HS-27A (cell line): ENCODE results near the gene SENP8.
"Not testable (repeated sequence)": the region's sequence is repeated elsewhere in the genome, so short reads cannot be mapped to it uniquely, and the experiment has no call there.

ENCODE experiments used
- DNase-seq: peaks from one replicate; pipeline ENCODE4 v3.0.0-alpha.2; 2012; ENCODE audit warnings: low read depth, missing footprints

The SENP8 gene

DNA sequence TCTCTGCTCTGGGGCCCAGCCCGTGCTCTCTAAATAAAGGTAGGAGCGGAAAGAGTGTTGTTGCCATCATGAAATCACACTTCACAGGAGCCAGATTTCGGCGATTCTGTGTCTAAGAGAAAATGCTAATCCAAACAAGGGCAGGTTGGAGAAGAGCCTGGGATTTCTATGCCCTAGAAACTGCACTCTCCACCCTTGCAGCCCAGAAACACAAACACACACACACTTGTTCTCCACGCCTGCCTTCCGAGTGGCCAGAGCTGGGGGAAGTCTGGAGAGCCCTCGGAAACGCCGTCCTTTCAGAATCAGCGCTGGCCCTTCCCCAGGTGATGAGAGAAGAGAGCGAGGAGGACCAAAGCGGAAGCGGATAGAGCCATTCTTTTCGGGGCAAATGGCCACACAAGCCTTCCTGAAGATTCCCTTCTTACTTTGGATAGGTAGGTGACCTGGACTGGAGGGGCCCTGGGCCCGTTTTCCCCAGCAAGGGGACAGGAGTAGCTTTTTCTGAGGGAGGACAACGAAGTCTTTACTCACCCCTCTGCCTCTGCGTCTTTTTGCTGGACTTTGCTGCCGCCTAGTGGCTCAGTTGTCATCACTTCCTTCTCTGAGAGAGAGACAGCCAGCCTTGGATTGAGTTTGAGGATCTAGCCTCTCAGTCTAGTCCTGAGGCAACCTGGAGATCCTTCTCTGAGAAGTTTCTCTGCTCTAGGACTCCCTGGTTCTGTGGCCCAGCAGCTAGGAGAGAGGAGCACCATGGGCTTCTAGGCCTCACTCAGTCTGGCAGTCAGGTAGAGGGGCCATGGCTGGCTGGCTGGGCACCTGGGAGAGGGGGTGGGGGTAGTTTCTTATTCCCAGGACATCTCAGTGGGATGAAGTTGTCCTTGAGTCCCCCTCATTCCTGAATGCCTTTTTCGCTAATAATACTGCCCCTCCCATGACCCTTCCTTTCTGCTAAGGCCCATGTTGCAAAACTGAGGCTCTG lies 37.7 kb downstream of the SENP8 start:
- DNase-seq = peak; percentile 73

DNA sequence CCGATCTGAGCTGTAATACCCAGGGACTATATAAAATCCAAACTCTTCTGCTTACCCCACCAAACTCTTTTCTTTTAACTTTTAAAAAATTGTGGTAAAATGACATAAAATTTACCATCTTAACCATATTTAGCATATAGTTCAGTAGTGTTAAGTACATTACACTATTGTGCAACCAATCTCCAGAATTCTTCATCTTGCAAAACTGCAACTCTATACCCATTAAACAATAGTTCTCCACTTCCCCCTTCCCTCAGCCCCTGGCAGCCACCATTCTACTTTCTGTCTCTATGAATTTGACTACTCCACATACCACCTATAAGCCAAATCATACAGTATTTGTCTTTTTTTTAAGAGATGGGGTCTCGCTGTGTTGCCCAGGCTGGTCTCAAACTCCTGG lies 38.7 kb downstream of the SENP8 start:
- DNase-seq = no peak

DNA sequence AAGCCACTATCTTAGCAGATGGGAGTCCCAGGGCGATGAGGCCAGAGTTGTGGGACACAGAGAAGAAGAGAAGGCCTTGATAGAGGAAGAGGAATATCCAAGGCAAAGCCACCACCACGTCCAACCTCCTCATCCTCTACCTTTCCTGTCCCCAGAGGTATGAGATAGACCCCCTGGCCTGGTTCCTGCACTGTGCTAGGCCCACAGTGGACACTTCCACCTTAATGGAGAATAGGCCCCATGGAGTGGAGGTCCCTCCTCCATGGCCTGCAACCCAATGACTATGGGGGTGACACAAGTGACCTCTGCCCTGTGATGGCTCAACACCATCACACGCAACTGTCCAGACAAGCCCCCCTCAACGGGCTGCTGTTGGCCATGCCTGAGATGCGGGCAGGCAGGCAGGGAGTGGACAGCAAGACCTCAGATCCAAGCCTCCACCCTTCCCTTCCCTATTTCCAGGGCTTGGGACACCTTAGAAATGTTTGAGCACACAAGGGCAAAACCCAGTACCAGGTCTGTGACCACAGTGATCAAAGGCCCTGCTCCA lies 42.6 kb downstream of the SENP8 start:
- DNase-seq = no peak

DNA sequence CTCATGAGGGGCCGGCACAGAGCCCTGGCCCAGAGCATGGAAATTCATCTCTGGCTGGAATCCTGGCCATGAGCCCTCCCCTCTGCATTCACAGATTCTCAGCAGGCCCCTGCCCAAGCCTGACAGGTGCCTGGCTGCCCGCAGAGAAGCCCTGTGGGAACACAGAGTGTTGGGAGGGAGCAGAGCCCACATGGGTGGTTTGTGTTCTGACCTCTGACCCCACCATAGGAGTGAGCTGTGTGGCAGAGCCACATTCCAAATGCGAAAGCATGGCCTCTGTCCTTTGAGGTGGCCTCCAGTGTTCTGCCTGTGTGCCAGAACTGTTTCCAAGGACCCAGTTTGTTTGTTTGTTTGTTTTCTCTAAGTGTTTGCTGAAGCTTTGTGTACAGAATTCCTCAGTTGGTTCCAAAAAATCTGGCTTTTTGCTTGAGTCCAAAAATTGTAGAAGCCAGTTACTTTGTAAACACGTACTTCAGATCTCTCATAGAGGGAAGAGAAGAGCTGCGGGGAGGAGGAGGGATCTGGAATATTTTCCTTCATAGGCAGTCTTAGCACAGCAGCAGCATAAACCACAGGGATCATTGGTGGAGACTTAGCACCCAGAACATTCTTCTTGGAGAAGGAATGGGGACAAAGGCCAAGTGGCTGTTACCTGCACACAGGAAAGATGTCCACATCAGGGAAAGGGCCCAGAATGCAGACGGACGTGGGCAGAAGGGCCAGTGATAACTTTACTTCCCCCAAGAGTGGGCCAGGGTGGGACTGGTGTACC lies 43.3 kb downstream of the SENP8 start:
- DNase-seq = no peak

DNA sequence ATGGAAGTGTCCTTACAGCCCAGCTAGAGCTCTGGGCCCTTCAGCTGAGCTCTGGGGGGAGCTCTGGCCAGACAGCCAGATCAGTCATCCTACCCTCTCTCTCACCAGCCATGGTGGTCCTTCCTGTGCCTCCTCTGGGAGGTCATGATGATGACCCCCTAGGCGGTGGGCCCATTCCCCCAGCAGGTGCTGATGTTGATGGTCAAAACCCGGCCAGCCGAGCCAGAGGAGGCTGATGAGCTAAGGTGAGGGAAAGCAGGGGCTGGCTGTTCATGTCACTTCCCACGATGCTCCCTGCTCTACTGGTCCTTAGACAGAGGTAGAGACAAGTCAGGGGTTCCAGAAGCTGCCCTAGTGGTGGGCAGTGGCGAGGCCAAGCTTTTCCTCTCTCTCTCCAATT lies 44.4 kb downstream of the SENP8 start:
- DNase-seq = no peak

DNA sequence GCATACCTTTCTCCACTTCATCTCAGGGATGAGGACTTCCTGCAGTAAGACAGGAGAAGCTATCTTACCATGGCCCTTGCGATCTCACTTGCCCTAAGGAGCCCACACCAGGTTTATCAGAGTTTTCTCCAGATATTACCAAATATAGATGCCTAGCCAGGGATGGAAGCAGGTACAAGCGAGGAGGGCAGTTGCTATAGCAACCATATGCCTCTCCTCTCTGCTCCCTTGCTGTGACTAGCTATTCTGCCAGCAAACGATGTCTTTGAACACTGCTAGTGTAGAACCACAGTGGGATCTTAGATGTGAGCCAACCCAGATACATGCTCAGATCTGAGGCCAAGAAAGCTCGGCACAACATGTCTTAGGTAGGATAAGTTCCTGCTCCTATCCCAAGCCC lies 45.5 kb downstream of the SENP8 start:
- DNase-seq = no peak

DNA sequence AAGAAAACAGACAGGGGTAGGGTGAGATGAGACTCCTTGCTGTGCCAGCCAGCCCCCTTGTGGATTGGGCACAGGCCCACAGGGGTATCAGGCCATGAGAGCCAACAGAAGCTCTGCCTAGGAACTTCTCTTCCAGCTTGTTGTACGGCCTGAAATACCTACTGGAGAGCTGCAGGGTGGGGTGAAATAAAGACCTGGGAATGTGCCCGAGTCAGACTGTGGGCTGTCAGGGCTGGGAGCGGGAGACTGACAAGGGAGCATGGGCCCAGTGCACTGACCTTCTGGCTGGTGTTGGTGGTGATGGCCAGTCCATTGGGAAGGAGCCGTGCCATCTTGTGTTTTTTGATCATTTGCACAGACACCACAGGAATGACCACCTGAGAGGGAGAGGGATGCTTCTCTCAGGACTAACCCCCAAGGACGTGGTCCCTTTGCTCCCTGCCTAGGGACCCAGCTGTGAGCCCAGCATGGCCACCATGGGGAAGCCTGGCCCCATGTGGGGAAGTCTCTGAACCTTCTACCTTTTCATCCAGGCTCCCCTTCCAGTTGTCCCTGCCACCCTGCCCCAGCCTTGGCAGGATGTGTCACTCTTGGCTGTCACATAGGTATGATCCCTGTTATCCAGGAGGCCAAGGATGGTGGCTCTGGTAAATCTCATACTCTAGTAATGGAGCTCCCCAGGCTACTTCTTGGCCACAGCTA lies 48.7 kb downstream of the SENP8 start:
- DNase-seq = no peak

DNA sequence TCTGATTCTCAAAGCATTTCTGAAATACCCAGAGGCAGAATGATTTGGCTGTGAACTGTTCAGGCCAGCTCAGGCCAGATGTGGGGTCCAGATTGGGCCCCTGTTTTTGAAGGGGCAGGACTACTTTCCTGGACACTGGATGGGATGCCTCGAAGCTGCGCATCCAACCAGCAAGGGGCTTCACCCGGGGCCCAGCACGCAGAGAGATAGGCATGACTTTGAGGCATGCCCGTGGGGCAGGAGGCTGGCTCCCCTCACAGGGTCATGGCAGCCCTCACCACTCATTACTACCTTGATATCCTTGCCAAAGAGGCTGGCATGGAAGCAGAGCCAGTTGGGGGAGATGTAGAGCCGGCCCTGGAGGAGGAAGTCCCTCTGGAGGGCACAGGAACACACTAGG lies 49.2 kb downstream of the SENP8 start:
- DNase-seq = no peak

DNA sequence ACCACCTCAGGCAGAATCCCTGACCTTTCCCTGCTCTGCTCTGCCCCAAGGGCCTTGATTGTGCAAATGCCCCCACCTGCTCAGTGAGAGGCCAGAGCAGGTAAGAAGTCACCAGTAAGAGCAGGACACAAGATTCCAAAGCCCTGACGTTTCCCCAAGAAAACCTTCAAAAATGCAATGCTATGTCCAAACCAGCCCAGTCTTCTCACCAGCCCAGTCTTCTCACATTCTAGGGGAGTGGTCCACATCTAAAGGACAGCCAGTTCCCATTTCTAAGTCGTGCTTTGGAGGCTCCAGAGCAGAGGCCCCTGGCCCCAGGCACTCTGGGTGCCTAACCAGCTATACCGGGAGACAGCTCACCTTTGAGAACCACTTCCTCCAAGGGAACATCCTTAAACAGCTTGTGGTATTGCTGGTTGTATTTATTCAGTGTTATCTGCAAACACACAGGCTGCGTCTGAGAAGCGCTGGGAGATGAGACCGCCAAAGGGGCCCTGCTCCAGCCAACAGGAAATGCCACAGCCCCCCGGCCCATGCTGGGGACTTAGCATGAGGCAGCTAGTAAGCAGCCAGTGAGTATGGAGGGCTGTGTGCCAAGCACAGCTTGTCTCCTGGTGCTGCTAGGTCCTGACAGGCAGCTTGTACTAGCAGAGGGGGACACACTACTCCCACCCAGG lies 50.1 kb downstream of the SENP8 start:
- DNase-seq = no peak

DNA sequence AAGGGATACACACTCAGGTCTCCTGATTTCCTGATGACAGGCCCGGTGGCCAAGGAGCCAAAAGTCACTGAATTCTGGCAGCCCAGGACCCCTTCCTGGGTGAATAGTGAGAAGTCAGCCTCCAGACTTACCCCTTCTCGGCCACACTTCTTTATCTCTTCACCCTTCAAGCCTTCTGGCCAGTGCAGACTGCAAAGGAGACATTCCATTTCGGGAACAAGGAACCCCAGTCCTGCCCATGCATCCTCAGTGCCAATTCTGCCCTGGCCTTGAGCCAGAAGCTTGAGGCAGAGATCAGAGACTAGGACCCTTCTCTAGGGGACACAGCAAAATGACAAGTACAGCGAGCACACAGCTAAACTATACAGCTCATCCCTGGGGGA lies 50.6 kb downstream of the SENP8 start:
- DNase-seq = no peak

DNA sequence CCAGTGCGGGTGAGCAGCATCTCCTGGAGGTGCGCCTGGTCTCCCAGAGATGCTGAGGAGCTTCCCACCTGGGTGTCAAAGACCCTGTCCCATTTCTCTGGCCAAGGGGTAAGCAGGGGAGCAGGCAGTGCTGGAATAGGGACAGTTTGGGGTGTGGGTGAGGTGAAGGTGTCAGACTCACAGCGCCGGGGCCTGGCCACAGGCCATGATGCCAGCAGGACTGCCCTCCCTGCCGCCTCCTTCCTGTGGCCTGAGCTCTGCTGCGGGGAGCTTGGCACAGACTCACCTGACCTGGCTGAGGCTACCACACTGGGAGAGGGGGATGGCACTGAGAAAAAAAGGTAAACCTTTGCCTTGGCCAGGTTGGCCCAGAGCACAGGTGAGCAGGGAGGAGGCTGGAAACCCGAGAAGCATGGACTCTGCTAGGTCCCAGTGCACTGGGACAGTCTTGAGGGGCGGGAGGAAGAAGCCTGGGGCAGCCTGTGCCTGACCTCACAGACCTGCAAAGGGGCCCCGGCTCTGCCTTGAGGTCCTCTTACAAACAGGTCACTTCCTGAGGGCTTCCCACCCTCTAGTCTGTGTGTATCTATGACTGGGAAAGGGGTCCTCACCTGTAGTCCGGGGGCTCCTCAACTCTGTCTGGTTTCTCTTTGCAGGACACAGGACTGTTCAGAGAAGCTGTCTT lies 51.2 kb downstream of the SENP8 start:
- DNase-seq = no peak

DNA sequence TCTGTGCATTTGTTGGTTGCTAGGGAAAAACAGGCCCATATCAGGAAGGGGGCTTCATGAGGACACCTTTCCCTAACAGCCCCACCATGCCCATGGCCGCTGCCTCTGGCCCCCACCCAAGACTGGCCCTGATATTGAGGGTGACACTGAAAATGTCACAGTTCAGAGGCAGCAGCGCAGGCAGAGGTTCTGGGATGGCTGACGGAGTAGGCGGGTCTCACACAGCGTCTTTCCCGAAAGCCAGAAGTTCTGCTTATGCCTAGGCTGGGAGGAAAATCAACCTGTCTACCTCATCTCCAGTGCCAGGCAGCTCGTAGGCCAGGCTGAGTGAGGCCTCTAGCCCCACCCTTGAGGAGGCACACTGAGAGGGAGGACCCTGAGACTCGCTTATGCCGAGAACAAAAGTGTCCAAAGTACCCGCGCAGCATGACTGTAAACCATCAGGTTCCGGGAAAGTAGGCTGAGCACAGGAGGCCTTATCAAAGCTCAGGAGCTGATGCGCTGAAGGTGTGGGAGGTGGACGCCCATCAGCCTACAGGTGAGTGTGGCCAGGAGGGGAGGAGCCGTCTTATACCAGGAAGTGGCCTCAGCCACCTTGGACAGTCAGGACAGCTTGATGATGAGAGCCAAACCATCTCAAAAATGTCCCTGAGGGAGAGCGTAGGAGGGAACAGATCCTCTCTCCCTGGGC lies 51.9 kb downstream of the SENP8 start:
- DNase-seq = no peak

DNA sequence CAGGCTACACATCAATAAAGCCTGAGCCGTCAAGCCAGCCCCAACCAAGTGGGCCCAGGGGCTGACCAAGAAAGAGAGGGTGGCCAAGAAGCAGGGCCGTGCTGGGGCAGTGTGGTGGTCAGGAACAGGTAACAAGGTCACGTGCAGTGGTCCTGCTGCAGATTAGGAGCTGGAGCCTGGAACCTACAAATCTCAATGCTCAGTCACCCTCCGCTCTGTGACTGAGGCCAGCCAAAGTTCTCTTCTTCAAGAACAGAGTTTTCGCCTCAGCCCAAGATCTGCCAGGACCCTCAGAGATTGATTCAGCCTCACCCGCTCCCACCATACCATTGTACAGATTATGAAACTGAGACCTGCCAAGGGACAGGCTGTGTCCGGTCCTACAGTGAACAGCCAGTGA lies 52.5 kb downstream of the SENP8 start:
- no peak for DNase-seq

DNA sequence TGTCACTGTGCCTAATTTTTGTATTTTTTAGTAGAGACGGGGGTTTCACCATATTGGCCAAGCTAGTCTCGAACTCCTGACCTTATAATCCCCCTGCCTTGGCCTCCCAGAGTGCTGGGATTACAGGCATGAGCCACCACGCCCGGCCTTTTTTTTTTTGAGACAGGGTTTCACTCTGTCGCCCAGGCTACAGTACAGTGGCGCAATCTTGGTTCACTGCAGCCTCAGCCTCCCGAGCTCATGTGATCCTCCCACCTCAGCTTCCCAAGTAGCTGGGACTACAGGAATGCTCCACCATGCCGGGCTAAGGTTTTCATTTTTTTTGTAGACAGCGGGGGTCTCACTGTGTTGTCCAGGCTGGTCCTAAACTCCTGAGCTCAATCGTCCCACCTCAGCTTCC lies 53.8 kb downstream of the SENP8 start:
- not testable (repeated sequence) for DNase-seq

DNA sequence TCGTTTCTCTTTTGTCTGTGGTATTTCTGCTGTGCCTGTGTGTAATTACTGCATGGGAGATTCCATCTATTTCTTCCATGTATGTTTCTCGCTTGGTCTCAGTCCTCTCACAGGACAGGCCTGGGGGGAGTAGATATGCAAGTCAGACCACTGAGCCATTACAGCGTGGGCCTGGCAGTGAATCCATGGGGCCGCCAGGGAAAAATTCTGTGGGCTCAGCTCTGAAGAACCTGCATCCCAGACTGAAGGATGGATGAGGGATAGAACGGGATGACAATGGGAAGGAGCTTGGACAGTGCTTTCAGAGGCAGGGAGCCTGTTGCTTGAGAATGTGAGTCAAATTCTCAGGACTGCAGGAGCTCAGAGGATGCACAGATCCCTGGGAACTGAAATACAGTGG lies 54.6 kb downstream of the SENP8 start:
- no peak for DNase-seq

DNA sequence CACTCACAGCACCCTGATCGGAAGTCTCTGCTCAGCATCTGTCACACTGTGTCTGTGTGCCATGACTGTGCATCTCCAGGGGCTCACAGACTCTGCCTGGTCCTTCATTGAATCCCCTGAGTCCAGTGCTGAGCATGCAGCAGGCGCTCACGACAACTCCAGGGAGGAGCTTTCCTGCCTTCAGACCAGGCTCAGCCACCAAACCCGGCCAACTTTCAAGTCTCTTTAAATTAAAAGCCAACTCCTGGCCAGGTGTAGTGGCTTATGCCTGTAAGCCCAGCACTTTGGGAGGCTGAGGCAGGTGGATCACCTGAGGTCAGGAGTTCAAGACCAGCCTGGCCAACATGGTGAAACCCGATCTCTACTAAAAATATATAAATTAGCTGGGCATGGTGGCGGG lies 55.2 kb downstream of the SENP8 start:
- DNase-seq = no peak

DNA sequence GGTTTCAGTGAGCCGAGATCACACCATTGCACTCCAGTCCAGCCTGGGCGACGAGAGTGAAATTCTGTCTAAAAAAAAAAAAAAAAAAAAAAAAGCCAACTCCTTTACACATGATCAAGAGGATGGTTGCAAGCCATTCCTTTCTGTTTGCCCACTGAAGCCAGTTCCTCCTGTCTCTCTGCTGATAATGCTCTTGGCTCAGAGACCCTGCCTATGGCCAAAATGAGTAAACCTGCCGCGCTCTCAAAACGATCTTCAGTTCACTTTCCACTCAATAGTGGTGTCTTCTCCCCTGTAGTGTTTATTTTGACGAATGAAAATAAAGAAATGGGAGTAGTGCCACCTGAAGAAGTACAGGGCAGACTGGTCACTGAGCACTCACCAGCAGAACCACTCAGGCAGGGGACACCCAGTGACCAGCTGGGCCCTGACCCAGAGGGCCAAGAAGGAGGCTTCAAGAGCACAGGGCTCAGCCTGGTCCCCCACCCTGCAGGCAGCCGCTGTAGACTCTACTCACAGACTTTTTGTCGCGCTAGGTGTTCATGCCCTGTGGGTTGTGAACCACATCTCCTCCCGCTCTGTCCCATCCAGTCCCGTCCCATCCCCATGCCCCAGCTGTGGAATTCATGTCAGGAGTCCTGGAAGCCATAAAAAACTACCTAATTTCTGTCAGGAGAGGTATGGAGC lies 55.8 kb downstream of the SENP8 start:
- DNase-seq = no peak

DNA sequence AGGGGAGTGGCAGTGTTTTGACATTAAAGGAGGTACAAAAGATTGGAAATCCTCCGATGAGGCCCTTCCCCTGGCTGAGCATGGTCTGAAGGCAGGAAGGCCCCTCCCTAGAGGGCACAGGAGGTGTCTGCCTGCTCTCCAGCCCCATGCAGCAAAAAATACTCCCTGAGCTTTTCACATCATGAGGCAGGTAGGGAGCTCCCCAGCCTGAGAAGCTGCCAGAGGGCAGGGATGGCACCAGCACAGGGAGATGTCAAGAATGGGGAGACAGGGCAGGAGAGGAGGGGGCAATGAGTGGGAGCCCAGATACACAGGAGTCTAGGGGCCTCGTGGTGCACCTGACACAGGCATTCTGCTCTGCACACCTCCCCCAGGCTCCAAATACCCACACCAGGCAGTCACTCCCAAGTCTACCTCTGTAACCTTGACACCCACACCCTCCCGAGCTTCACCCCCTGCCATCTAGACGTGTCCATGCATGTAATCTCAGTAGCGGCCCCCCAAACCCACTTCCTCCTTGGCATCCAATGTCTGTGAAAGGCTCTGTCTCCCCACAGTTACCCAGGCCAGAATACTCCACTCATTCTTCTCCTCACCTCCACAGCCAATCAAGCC lies 56.5 kb downstream of the SENP8 start:
- DNase-seq = no peak
